KOPT-K1 (cell line): Measurements from ENCODE around the gene MYO1D.
"Not testable (repeated sequence)": the region's sequence is repeated elsewhere in the genome, so short reads cannot be mapped to it uniquely, and the experiment has no call there.

Experiments used
- H3K27ac ChIP-seq: fragments of 200-600 bp; sonication (generic); 2 replicates; pipeline ENCODE4 v1.5.1; 2016; ENCODE audit warnings: antibody characterized with exemption, mild to moderate bottlenecking, low read depth, low read length; ENCODE audit not compliant: poor library complexity, severe bottlenecking
- H3K36me3 ChIP-seq: fragments of 200-600 bp; sonication (generic); 2 replicates; pipeline ENCODE4 v1.5.1; 2017; ENCODE audit warnings: antibody characterized with exemption, mild to moderate bottlenecking, low read length, moderate library complexity; ENCODE audit not compliant: insufficient read depth
- H3K9me3 ChIP-seq: fragments of 200-600 bp; sonication (generic); 2 replicates; pipeline ENCODE4 v1.5.1; 2017; ENCODE audit warnings: antibody characterized with exemption, low read length, mild to moderate bottlenecking; ENCODE audit not compliant: insufficient read depth, poor library complexity, severe bottlenecking

Gene MYO1D

GRCh38 chr17:32528825-32529224 is 348.1 kb downstream of the MYO1D start:
- Histone ChIP-seq H3K27ac (no peak overlapping the region), H3K9me3 (no peaks in the 10 kb centered on the region), H3K36me3 (no peaks in the 10 kb centered on the region)

- Histone ChIP-seq H3K9me3 (no peaks in the 10 kb centered on the region), H3K27ac (no peak overlapping the region), H3K36me3 (no peaks in the 10 kb centered on the region)
Measured at GRCh38 chr17:32527146-32527545, 349.8 kb downstream of the MYO1D start.

- H3K9me3 ChIP-seq: no peaks in the 10 kb centered on the region
- H3K27ac ChIP-seq: no peak overlapping the region
- no peaks in the 10 kb centered on the region for H3K36me3 ChIP-seq
Measured at GRCh38 chr17:32525122-32525521, 351.8 kb downstream of the MYO1D start.

- not testable (repeated sequence) for H3K36me3 ChIP-seq, H3K9me3 ChIP-seq, H3K27ac ChIP-seq
Measured at GRCh38 chr17:32524553-32524880, 352.4 kb downstream of the MYO1D start.

GRCh38 chr17:32523827-32524552 is 352.9 kb downstream of the MYO1D start:
- Histone ChIP-seq H3K9me3 (no peaks in the 10 kb centered on the region), H3K36me3 (no peaks in the 10 kb centered on the region), H3K27ac (no peak overlapping the region)

GRCh38 chr17:32523017-32523680 is 353.8 kb downstream of the MYO1D start:
- Histone ChIP-seq H3K9me3 (no peaks in the 10 kb centered on the region), H3K36me3 (no peaks in the 10 kb centered on the region)

GRCh38 chr17:32520737-32521404 is 356.1 kb downstream of the MYO1D start:
- no peaks in the 10 kb centered on the region for H3K36me3 ChIP-seq
- no peaks in the 10 kb centered on the region for H3K9me3 ChIP-seq
- H3K27ac ChIP-seq: no peak overlapping the region

More at GRCh38 chr17:32523017-32523680, 353.8 kb downstream of the MYO1D start:
- no peak overlapping the region for H3K27ac ChIP-seq

GRCh38 chr17:32520104-32520701 is 356.7 kb downstream of the MYO1D start:
- Histone ChIP-seq H3K27ac (no peak overlapping the region), H3K36me3 (no peaks in the 10 kb centered on the region), H3K9me3 (no peaks in the 10 kb centered on the region)

- no peaks in the 10 kb centered on the region for H3K9me3 ChIP-seq
- no peak overlapping the region for H3K27ac ChIP-seq
- H3K36me3 ChIP-seq: no peaks in the 10 kb centered on the region
Measured at GRCh38 chr17:32519228-32520103, 357.5 kb downstream of the MYO1D start.

GRCh38 chr17:32518646-32519227 is 358.2 kb downstream of the MYO1D start:
- no peaks in the 10 kb centered on the region for H3K9me3 ChIP-seq

GRCh38 chr17:32517982-32518381 is 358.9 kb downstream of the MYO1D start:
- no peaks in the 10 kb centered on the region for H3K9me3 ChIP-seq
- H3K27ac ChIP-seq: no peak overlapping the region
- H3K36me3 ChIP-seq: no peaks in the 10 kb centered on the region

More at GRCh38 chr17:32518646-32519227, 358.2 kb downstream of the MYO1D start:
- no peak overlapping the region for H3K27ac ChIP-seq
- H3K36me3 ChIP-seq: no peaks in the 10 kb centered on the region

- Histone ChIP-seq H3K9me3 (no peaks in the 10 kb centered on the region), H3K36me3 (no peaks in the 10 kb centered on the region), H3K27ac (no peak overlapping the region)
Measured at GRCh38 chr17:32516940-32517701, 359.8 kb downstream of the MYO1D start.

GRCh38 chr17:32516450-32516849 is 360.5 kb downstream of the MYO1D start:
- Histone ChIP-seq H3K9me3 (no peaks in the 10 kb centered on the region), H3K36me3 (no peaks in the 10 kb centered on the region), H3K27ac (no peak overlapping the region)
